Measurements from ENCODE around the gene RPS27L. TPM values are rescaled to one million over a fixed set of nuclear protein-coding genes. Genes with fewer than 3 reads are reported as not detected.

The RPS27L gene
- total and polyA plus RNA-seq, 2 experiments from 2014 or later, result 85.9 to 1,011 TPM

GRCh38 chr15:63178034-63178433, 20.8 kb upstream of the RPS27L start (continued):
- TF ChIP-seq ZNF462 (CRISPR knock-in tag; IDR thresholded peaks at IDR 0.05) (no peak), CREB1 (CRISPR knock-in tag; IDR thresholded peaks at IDR 0.05; ENCODE audit: low read depth) (no peak), JUNB (IDR thresholded peaks at IDR 0.05; ENCODE audit: unreplicated experiment) (no peak), ETS1 (IDR thresholded peaks at IDR 0.05) (no peak)

- Histone ChIP-seq H2AFZ (no peak overlapping the region), H3K27me3 (ENCODE audit: insufficient read depth) (no peaks in the 10 kb centered on the region), H3F3A (replicated peaks; ENCODE audit: low read depth) (no peaks in the 10 kb centered on the region), H3K4me3 (no peak overlapping the region), H3K36me3 (ENCODE audit: insufficient read depth) (no peaks in the 10 kb centered on the region), H3K4me2 (no peak overlapping the region), H3K79me2 (replicated peaks; ENCODE audit: insufficient read depth) (no peaks in the 10 kb centered on the region), H3K4me1 (ENCODE audit: insufficient read depth) (peaks cover 8% of the 10 kb centered on the region; the same call in 1 of the 2 replicates), H3K27ac (ENCODE audit: low read depth) (no peak overlapping the region), H4K20me1 (replicated peaks; ENCODE audit: insufficient read depth) (no peaks in the 10 kb centered on the region), H3K9me2 (ENCODE audit: insufficient read depth) (no peaks in the 10 kb centered on the region)
- Mint-ChIP-seq H3K27me3 (ENCODE audit: insufficient read depth, low read depth, poor library complexity) (peaks cover 1% of the 10 kb centered on the region), H3K27ac (no peak overlapping the region), H3K4me3 (no peak overlapping the region), H3K9me3 (no peaks in the 10 kb centered on the region), H3K36me3 (ENCODE audit: low read depth) (no peaks in the 10 kb centered on the region), H3K4me1 (peaks cover 9% of the 10 kb centered on the region)
- ATAC-seq, result no peak
- no peak for DNase-seq (ENCODE audit: low spot score)
- TF ChIP-seq JUNB (IDR thresholded peaks at IDR 0.05; ENCODE audit: unreplicated experiment) (no peak), ETS1 (IDR thresholded peaks at IDR 0.05) (no peak), CREB1 (CRISPR knock-in tag; IDR thresholded peaks at IDR 0.05; ENCODE audit: low read depth) (no peak), STAT1 (IDR thresholded peaks at IDR 0.05; ENCODE audit: unreplicated experiment) (no peak), EZH2 (IDR thresholded peaks at IDR 0.05; ENCODE audit: low read depth, unreplicated experiment) (no peak), CTCF (conservative IDR thresholded peaks at IDR 0.05; ENCODE audit: low read depth in 2 of 2) (no peak), NANOG (IDR thresholded peaks at IDR 0.05; ENCODE audit: borderline replicate concordance) (no peak), EZH2phosphoT487 (IDR thresholded peaks at IDR 0.05; ENCODE audit: unreplicated experiment) (no peak)
These were observed 19.0 kb upstream of the RPS27L start for GRCh38 chr15:63176302-63176701.

Data from GM23338 (cell line).